Measurements from ENCODE around the gene ZNF790. TPM values are rescaled to one million over a fixed set of nuclear protein-coding genes. Genes with fewer than 3 reads are reported as not detected.

The ZNF790 gene
- total and polyA plus RNA-seq, 2 of the 13 experiments (the other 11 are each of a cell fraction or from before 2014, with no cell fraction given): 1.3 to 5.3 TPM

- TF ChIP-seq, protein P1, sequence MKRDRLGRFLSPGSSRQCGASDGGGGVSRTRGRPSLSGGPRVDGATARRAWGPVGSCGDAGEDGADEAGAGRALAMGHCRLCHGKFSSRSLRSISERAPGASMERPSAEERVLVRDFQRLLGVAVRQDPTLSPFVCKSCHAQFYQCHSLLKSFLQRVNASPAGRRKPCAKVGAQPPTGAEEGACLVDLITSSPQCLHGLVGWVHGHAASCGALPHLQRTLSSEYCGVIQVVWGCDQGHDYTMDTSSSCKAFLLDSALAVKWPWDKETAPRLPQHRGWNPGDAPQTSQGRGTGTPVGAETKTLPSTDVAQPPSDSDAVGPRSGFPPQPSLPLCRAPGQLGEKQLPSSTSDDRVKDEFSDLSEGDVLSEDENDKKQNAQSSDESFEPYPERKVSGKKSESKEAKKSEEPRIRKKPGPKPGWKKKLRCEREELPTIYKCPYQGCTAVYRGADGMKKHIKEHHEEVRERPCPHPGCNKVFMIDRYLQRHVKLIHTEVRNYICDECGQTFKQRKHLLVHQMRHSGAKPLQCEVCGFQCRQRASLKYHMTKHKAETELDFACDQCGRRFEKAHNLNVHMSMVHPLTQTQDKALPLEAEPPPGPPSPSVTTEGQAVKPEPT (CRISPR knock-in tag; IDR thresholded peaks at IDR 0.05; ENCODE audit: low read depth): no peak
- TF ChIP-seq ZBTB46 (CRISPR knock-in tag; IDR thresholded peaks at IDR 0.05; ENCODE audit: borderline replicate concordance) (no peak), ZNF350 (CRISPR knock-in tag; IDR thresholded peaks at IDR 0.05; ENCODE audit: borderline replicate concordance, low read depth) (no peak), ZNF775 (CRISPR knock-in tag; IDR thresholded peaks at IDR 0.05; ENCODE audit: borderline replicate concordance) (no peak), FOXP1 (IDR thresholded peaks at IDR 0.05) (no peak), FOXP1 (CRISPR knock-in tag; IDR thresholded peaks at IDR 0.05) (no peak), MEF2D (CRISPR knock-in tag; IDR thresholded peaks at IDR 0.05) (no peak), TARDBP (CRISPR knock-in tag; IDR thresholded peaks at IDR 0.05) (no peak), SRSF9 (IDR thresholded peaks at IDR 0.05; ENCODE audit: borderline replicate concordance, insufficient read depth, low read depth, low read length, poor library complexity, severe bottlenecking) (no peak), ZNF816 (CRISPR knock-in tag; IDR thresholded peaks at IDR 0.05; ENCODE audit: borderline replicate concordance) (no peak), ZNF703 (CRISPR knock-in tag; IDR thresholded peaks at IDR 0.05; ENCODE audit: borderline replicate concordance) (no peak), ZBTB49 (CRISPR knock-in tag; IDR thresholded peaks at IDR 0.05; ENCODE audit: borderline replicate concordance) (no peak)
- TF ChIP-seq, protein P2, sequence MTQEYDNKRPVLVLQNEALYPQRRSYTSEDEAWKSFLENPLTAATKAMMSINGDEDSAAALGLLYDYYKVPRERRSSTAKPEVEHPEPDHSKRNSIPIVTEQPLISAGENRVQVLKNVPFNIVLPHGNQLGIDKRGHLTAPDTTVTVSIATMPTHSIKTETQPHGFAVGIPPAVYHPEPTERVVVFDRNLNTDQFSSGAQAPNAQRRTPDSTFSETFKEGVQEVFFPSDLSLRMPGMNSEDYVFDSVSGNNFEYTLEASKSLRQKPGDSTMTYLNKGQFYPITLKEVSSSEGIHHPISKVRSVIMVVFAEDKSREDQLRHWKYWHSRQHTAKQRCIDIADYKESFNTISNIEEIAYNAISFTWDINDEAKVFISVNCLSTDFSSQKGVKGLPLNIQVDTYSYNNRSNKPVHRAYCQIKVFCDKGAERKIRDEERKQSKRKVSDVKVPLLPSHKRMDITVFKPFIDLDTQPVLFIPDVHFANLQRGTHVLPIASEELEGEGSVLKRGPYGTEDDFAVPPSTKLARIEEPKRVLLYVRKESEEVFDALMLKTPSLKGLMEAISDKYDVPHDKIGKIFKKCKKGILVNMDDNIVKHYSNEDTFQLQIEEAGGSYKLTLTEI (CRISPR knock-in tag; conservative IDR thresholded peaks at IDR 0.05): no peak
- TF ChIP-seq, protein P3, sequence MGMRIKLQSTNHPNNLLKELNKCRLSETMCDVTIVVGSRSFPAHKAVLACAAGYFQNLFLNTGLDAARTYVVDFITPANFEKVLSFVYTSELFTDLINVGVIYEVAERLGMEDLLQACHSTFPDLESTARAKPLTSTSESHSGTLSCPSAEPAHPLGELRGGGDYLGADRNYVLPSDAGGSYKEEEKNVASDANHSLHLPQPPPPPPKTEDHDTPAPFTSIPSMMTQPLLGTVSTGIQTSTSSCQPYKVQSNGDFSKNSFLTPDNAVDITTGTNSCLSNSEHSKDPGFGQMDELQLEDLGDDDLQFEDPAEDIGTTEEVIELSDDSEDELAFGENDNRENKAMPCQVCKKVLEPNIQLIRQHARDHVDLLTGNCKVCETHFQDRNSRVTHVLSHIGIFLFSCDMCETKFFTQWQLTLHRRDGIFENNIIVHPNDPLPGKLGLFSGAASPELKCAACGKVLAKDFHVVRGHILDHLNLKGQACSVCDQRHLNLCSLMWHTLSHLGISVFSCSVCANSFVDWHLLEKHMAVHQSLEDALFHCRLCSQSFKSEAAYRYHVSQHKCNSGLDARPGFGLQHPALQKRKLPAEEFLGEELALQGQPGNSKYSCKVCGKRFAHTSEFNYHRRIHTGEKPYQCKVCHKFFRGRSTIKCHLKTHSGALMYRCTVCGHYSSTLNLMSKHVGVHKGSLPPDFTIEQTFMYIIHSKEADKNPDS (CRISPR knock-in tag; IDR thresholded peaks at IDR 0.05): no peak
These were observed 12.6 kb upstream of the ZNF790 start, which contains the start of gene ZNF345 (continued) for GRCh38 chr19:36850559-36851442.
